Measurements from ENCODE around the gene ABCB7. TPM values are rescaled to one million over a fixed set of nuclear protein-coding genes. Genes with fewer than 3 reads are reported as not detected.
"Not testable (repeated sequence)": the region's sequence is repeated elsewhere in the genome, so short reads cannot be mapped to it uniquely, and the experiment has no call there.

Gene ABCB7
- total RNA-seq, 4 donors from 2014 or later: 26.5 to 48.4 (median 42.4) TPM

- no peak for TF ChIP-seq CTCF (IDR thresholded peaks at IDR 0.05)
- DNase-seq (ENCODE audit: low spot score): no peak
- ATAC-seq (ENCODE audit: low FRiP score): no peak
Observed at GRCh38 chrX:75045369-75045768, 110.7 kb downstream of the ABCB7 start.

- ATAC-seq (ENCODE audit: low FRiP score): not testable (repeated sequence)
Observed at GRCh38 chrX:75044142-75044541, 111.9 kb downstream of the ABCB7 start.

GRCh38 chrX:75038925-75039324 lies 117.2 kb downstream of the ABCB7 start:
- ATAC-seq (ENCODE audit: low FRiP score): no peak
- DNase-seq (ENCODE audit: low spot score): no peak
- TF ChIP-seq CTCF (IDR thresholded peaks at IDR 0.05): no peak

More at GRCh38 chrX:75044142-75044541, 111.9 kb downstream of the ABCB7 start:
- not testable (repeated sequence) for DNase-seq (ENCODE audit: low spot score)

Small RNA genes within 50 kb of the gene (small RNA-seq; reads per million reads assigned to genes)
- gene BUD31P2 (not detected), gene RNU6-562P (not detected)

Other genes starting within 250 kb of the ABCB7 start
- gene NEXMIF, start 230.8 kb downstream of the ABCB7 start, total RNA-seq: 1 to 10 TPM in 1 of 4 donors, under 1 TPM in 3; 0.32 to 1.0 (median 0.65) TPM
- gene UPRT, start 117.8 kb upstream of the ABCB7 start, total RNA-seq: 10 to 100 TPM; 12.2 to 16.9 (median 13.6) TPM

Data from omental fat pad (tissue), 4 donors.